OCI-LY7 (cell line): ENCODE measurements around the gene GATA2. TPM values are rescaled to one million over a fixed set of nuclear protein-coding genes. Genes with fewer than 3 reads are reported as not detected.

ENCODE experiments used
- BruUV-seq: library from RNA; stranded (reverse); fragments of 400-500 nt; replicated peaks from 2 replicates; lab custom pipeline; 2021; lab: Mats Ljungman, UMichigan
- CTCF ChIA-PET: fragments of 300-600 bp; sonication (Branson Sonifier 250); formaldehyde crosslinking; loops from one replicate; lab custom pipeline; 2022; ENCODE audit warnings: antibody characterized with exemption; ENCODE audit not compliant: unreplicated experiment; lab: Charles Lee
- POLR2A ChIA-PET: fragments of 300-600 bp; sonication (Branson Sonifier 250); formaldehyde crosslinking; loops from one replicate; lab custom pipeline; 2022; ENCODE audit warnings: antibody characterized with exemption; lab: Charles Lee
- DNase-seq: peaks from one replicate; pipeline ENCODE4 v3.0.0-alpha.2; 2015; ENCODE audit warnings: low spot score
- H2AFZ ChIP-seq: fragments of 200-600 bp; sonication (generic), shearing (Covaris generic); 2 replicates; pipeline ENCODE4 v1.6.1; 2014; ENCODE audit warnings: mild to moderate bottlenecking, antibody characterized with exemption, low read length, moderate library complexity
- H3K27ac ChIP-seq: fragments of 200-600 bp; sonication (generic); 2 replicates; pipeline ENCODE4 v1.5.1; 2014; ENCODE audit warnings: mixed run types, low read depth, mild to moderate bottlenecking, moderate library complexity, low read length, inconsistent platforms; ENCODE audit not compliant: poor library complexity, severe bottlenecking
- H3K36me3 ChIP-seq: fragments of 200-600 bp; sonication (generic); 2 replicates; pipeline ENCODE4 v1.6.1; 2014; ENCODE audit warnings: mild to moderate bottlenecking, antibody characterized with exemption, low read length, moderate library complexity, mixed read lengths; ENCODE audit not compliant: insufficient read depth
- H3K4me1 ChIP-seq: fragments of 200-600 bp; sonication (generic); 2 replicates; pipeline ENCODE4 v1.5.1; 2014; ENCODE audit warnings: mild to moderate bottlenecking, low read length; ENCODE audit not compliant: insufficient read depth, poor library complexity, severe bottlenecking
- H3K4me2 ChIP-seq: fragments of 200-600 bp; sonication (generic); 2 replicates; pipeline ENCODE4 v1.6.1; 2014; ENCODE audit warnings: mild to moderate bottlenecking, low read length
- H3K4me3 ChIP-seq: fragments of 200-600 bp; sonication (generic); 2 replicates; pipeline ENCODE4 v1.5.1; 2014; ENCODE audit warnings: mild to moderate bottlenecking, low read depth, low read length; ENCODE audit not compliant: poor library complexity, severe bottlenecking
- H3K79me2 ChIP-seq: fragments of 200-600 bp; sonication (generic); 2 replicates; pipeline ENCODE4 v1.6.1; 2016; ENCODE audit warnings: low read depth, mild to moderate bottlenecking, low read length, moderate library complexity, mixed read lengths; ENCODE audit not compliant: insufficient read depth
- H3K9me2 ChIP-seq: fragments of 200-600 bp; sonication (generic); 2 replicates; pipeline ENCODE4 v1.6.1; 2016; ENCODE audit warnings: mild to moderate bottlenecking, low read length, mixed read lengths; ENCODE audit not compliant: insufficient read depth
- H3K9me3 ChIP-seq: fragments of 200-600 bp; sonication (generic); 2 replicates; pipeline ENCODE4 v1.6.1; 2014; ENCODE audit warnings: mild to moderate bottlenecking, mixed run types, low read length, mixed read lengths
- H4K20me1 ChIP-seq: fragments of 200-600 bp; sonication (generic); 2 replicates; pipeline ENCODE4 v1.6.1; 2014; ENCODE audit warnings: mild to moderate bottlenecking, antibody characterized with exemption, low read length, moderate library complexity, mixed read lengths; ENCODE audit not compliant: insufficient read depth
- CTCF ChIP-seq: fragments of 200-600 bp; sonication (generic); conservative IDR thresholded peaks from 2 replicates; pipeline ENCODE4 v1.5.1; 2014; ENCODE audit warnings: mild to moderate bottlenecking, antibody characterized with exemption, low read length, moderate library complexity, mixed read lengths
- EZH2phosphoT487 ChIP-seq: fragments of 200-600 bp; sonication (generic); IDR thresholded peaks from 2 replicates; pipeline ENCODE4 v1.6.1; 2018; ENCODE audit warnings: low read depth, borderline replicate concordance, mild to moderate bottlenecking, mixed run types, antibody characterized with exemption, low read length, moderate library complexity, mixed read lengths
- intact Hi-C: fragments of 100-400 bp; cut with micrococcal nuclease; formaldehyde crosslinking; loops from one replicate; pipeline ENCODE4 v1.10.0; 2022; ENCODE audit not compliant: unreplicated experiment
- total RNA-seq, 2 experiments: library from RNA; depleted of rRNA in 1 of 2; stranded (reverse); fragments of >200 nt in 1 of 2; shearing (Covaris generic) in 1 of 2; gene quantifications; 2 replicates each; pipeline ENCODE4 v1.2.3, GENCODE V29; 2014 to 2022

GATA2 gene
- total RNA-seq, 2 experiments from 2014 or later, result not detected

DNA sequence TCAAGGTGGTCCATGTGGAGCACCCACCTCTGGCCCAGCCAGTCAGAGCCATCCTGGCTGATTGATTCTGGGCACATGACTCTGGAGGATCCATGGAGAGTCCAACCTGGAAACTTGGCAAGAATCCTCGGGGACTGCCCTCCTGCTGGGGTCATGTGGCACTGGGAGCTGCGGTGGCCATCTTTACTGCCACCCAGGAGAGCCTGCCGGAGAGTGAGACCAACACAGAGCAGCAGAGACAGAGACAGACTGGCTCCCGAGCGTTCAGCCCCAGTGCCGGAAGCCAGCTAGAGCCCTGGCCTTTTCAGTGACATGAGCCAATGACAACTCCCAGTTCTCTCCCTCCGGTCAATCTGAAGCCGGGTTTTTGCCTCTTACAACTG, 11.5 kb upstream of the GATA2 start:
- H3K4me3 ChIP-seq, result no peak overlapping the region
- no TSS peak for BruUV-seq

GRCh38 chr3:128503751-128504532, 10.9 kb upstream of the GATA2 start:
- TF ChIP-seq CTCF (no peak), EZH2phosphoT487 (no peak)
- no TSS peak for BruUV-seq
- Histone ChIP-seq H3K36me3 (no peaks in the 10 kb centered on the region), H3K79me2 (no peaks in the 10 kb centered on the region), H4K20me1 (no peaks in the 10 kb centered on the region), H3K9me2 (no peaks in the 10 kb centered on the region), H3K9me3 (no peaks in the 10 kb centered on the region), H3K4me3 (no peak overlapping the region), H3K4me2 (no peak overlapping the region), H3K4me1 (no peaks in the 10 kb centered on the region), H2AFZ (no peak overlapping the region), H3K27ac (no peak overlapping the region)
- ChIA-PET CTCF (no interaction called here), POLR2A (no interaction called here)
- DNase-seq, result no peak
- intact Hi-C loops, result no loop called here

More for the DNA sequence above, 11.5 kb upstream of the GATA2 start:
- Histone ChIP-seq H4K20me1 (no peaks in the 10 kb centered on the region), H3K9me3 (no peaks in the 10 kb centered on the region), H3K4me1 (no peaks in the 10 kb centered on the region), H3K36me3 (no peaks in the 10 kb centered on the region), H3K4me2 (no peak overlapping the region), H2AFZ (no peak overlapping the region), H3K79me2 (no peaks in the 10 kb centered on the region), H3K9me2 (no peaks in the 10 kb centered on the region), H3K27ac (no peak overlapping the region)
- intact Hi-C loops, result no loop called here
- ChIA-PET POLR2A (no interaction called here), CTCF (no interaction called here)
- no peak for DNase-seq
- TF ChIP-seq CTCF (no peak), EZH2phosphoT487 (no peak)

DNA sequence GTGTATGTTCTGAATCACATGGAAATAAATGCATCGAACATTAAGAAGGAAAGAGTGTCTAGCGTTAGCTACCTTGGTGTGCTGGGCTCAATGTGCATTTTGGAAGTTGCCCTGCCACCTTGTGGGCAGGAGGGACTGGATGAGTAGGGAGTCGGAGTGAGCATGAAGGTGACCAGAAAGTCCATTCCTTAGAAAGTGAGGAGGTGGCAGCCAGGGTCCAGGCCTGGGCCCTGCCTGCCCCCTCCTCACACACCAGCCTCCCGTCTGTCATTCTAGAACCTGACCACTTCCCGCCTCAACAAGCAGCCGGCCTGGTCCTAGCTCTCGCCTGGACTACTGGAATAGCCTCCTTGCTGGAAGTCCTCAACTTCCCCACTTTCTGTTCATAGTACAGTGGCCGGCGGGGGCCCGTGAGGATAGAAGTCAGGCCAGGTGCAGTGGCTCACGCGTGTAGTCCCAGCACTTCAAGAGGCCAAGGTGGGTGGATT, 10.2 kb upstream of the GATA2 start:
- H3K4me2 ChIP-seq, result no peak overlapping the region
- no peaks in the 10 kb centered on the region for H3K36me3 ChIP-seq
- no peaks in the 10 kb centered on the region for H3K4me1 ChIP-seq
- TF ChIP-seq CTCF (0 out of 2 replicates have a peak, but pooled peaks have one; percentile 15), EZH2phosphoT487 (no peak)
- no peaks in the 10 kb centered on the region for H4K20me1 ChIP-seq
- no peak for DNase-seq
- H2AFZ ChIP-seq, result no peak overlapping the region
- no peak overlapping the region for H3K27ac ChIP-seq
- ChIA-PET CTCF (no interaction called here), POLR2A (no interaction called here)
- H3K9me2 ChIP-seq, result no peaks in the 10 kb centered on the region
- intact Hi-C loops, result no loop called here
- no peaks in the 10 kb centered on the region for H3K9me3 ChIP-seq
- no peaks in the 10 kb centered on the region for H3K79me2 ChIP-seq
- BruUV-seq, result no TSS peak
- H3K4me3 ChIP-seq, result no peak overlapping the region
